GDM1 (cell line): ENCODE results near the gene PARD6B.
"Not testable (repeated sequence)": the region's sequence is repeated elsewhere in the genome, so short reads cannot be mapped to it uniquely, and the experiment has no call there.

Experiments
- DNase-seq: peaks from one replicate; lab custom pipeline; 2025; lab: John Stamatoyannopoulos, UW

PARD6B gene

DNA sequence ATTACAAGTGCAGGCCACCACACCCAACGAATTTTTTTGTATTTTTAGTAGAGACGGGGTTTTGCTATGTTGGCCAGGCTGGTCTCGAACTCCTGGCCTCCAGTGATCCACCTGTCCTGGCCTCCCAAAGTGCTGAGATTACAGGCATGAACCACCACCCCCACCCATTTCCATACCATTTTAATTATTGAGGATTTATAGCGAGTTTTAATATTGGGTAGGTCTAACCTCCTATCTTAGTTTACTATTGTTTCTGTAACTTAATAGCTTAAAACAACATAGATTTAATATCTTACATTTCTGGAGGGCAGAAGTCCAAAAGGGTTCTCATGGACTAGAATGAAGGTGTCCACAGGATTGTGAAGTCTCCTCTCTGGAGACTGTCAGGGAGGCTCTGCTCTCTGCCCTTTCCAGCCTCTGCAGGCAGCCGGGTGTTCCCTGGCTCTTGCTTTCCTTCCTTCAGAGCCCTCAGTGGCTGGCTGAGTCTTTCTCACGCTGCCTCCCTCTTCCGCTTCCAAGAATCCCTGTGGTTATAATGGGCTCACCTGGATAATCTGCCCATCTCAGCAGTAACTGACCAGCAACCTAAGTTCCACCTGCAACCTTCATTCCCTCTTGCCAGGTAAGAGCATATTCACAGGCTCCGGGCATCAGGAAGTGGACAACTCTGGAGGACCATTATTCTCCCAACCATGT lies 44.9 kb downstream of the PARD6B start:
- no peak for DNase-seq

- no peak for DNase-seq
Measured at GRCh38 chr20:50777373-50777772, 46.0 kb downstream of the PARD6B start.

GRCh38 chr20:50778994-50779393 lies 47.6 kb downstream of the PARD6B start:
- not testable (repeated sequence) for DNase-seq

DNA sequence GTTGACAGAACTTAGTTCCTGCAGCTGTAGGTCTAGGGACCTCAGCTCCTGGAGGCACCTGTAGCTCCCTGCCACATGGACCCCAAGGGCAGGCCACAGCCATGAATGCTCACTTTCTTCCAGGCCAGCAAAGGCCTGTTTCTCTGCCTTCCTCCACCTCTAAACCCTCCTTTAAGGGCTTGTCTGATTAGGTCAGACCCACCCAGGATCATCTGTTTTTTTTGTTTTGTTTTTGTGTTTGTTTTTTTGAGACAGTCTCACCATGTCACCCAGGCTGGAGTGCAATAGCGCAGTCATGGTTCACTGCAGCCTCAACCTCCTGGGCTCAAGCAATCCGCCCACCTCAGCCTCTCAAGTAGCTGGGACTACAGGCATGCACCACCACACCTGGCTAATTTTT lies 52.0 kb downstream of the PARD6B start:
- no peak for DNase-seq

DNA sequence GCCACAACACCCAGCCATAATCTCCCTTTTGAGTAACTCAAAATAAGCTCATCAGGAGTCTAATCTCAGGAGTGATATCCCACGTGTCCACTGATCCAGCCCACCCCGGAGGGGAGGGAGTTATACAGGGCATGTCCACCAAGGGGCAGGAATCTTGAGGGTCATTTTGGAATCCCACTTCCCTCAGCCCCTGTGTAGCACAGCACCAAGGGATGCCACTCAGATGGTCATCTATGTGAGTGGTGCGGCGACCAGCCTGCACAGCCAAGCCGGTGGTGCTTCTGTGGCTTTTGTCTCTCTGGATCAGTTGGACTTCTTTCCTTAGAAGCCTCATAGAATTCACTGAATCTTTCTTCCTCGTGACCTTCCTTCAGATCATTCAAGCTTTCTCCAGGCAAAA lies 52.5 kb downstream of the PARD6B start:
- DNase-seq, result no peak

- DNase-seq, result no peak
Measured at GRCh38 chr20:50784464-50784863, 53.1 kb downstream of the PARD6B start.

GRCh38 chr20:50786703-50787102 lies 55.3 kb downstream of the PARD6B start:
- no peak for DNase-seq

GRCh38 chr20:50787181-50787580 lies 55.8 kb downstream of the PARD6B start:
- no peak for DNase-seq

GRCh38 chr20:50788045-50788991 lies 56.9 kb downstream of the PARD6B start:
- DNase-seq, result no peak

- DNase-seq, result no peak
Measured at GRCh38 chr20:50789968-50790650, 58.7 kb downstream of the PARD6B start.

DNA sequence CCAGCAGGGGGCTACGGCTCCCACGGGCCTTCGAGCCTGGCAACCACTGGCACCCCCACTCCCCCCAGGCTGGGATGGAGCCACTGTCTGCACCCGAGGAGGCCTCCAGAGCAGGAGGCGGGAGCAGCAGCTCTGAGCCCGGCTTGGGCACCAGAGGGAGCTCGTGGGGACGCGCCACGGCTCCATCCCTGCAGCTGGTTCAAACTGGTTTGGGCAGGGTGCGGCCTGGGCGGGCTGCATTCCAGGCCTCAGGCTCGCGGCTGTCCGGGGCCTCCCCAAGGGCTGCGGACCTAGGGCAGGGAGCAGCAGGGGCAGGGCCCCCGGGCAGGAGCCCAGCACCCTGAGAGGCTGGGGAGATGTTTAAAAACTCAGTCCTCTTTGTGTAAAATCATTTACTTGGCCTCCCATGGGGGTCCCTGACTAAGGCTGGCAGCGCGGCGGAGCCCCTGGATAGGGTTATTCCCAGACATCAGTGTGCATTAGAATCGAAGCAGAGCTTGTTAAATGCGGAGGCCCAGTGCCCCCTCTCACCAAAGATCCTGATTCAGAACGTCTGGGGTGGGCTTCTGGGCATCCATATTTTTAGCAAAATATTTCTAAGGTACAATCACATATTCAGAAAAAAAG lies 59.4 kb downstream of the PARD6B start:
- DNase-seq, result peak; percentile 84

DNA sequence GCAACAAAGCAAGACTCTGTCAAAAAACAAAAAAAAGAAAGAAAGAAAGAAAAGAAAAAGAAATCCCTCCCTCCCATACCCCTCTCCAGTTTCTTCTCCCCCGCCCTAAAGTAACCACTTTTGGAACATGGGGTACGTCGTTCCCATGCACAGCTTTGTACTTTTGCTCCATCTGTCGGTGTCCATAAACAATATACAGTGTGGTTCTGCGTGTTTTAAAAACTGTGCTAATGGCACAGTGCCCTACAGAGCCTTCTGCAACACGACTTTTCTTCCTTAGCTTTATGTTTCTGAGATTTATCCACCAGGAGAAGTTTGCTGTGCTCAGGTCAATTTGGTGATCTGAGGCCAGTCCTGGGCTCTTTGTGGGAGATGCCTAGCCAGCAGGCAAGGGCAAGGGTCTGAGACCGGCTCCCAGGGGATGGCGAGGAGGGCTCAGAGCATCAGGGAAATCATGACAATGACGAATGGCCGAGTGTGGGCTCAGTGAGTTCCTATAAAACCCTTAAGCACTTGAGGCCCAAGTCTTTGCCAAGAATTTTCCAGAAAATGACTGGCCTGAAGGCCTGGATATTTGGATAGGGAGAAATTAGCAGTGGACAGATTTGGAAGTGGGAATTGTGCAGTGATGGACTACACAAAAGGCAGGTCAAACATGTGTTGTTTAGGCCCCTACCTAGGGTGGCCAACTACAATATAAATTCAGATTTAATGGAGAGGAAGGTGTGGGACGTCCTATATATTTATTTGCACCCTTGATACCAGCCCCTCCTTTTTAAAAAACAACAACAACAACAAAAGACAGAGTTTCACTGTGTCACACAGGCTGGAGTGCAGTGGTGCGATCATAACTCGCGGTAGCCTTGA lies 61.6 kb downstream of the PARD6B start:
- no peak for DNase-seq

DNA sequence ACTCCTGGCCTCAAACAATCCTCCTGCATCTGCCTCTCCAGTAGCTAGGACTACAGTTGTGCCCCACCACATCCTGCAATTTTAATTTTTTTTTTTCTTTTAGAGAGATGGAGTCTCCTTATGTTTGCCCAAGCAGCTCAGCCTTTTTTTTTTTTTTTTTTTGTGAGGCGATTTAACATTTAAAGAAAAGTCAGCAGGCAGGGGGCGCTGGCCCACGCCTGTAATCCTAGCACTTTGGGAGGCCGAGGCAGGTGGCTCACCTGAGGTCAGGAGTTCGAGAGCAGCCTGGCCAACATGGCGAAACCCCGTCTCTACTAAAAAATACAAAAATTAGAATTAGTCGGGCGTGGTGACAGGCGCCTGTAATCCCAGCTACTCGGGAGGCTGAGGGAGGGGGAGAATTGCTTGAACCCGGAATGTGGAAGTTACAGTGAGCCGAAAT lies 62.2 kb downstream of the PARD6B start:
- DNase-seq, result peak; percentile 9

DNA sequence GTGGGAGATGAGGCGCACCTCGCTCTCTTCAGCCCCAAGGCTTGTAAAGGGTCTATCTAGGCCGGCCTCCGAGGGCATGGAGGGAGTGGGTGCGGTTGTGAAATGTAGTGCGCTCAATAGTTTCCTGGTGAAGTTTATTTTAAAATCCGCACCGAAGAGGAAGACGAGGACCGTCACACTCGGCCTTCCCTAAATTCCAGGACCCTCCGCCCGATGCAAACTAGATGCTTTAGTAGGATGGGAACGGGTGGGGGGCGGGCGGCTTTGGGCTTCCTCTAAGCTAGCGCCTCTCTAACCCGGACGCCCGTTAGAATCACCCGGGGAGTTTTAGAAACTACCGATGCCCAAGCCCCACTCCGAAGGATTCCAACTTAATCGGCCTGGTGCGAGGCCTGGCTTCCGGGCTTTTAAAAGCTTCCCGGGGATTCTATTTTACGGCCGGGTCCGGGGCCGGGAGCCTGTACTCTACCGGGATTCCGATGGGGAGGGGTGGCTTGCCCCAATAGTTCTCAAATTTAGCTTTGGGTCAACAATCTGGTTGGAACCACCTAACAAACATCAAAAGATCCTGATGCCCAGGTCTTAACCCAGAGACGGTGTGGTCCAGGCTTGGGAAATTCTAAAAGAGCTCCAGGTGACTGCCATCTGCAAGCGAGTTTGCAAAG lies 62.9 kb downstream of the PARD6B start:
- no peak for DNase-seq

GRCh38 chr20:50794846-50795634 lies 63.7 kb downstream of the PARD6B start, which contains the start of gene BCAS4:
Gene BCAS4, plus strand, starts transcription at chr20:50795061. Its CDS starts 23 bp downstream, at chr20:50795084.
- DNase-seq, result peak; percentile 77

DNA sequence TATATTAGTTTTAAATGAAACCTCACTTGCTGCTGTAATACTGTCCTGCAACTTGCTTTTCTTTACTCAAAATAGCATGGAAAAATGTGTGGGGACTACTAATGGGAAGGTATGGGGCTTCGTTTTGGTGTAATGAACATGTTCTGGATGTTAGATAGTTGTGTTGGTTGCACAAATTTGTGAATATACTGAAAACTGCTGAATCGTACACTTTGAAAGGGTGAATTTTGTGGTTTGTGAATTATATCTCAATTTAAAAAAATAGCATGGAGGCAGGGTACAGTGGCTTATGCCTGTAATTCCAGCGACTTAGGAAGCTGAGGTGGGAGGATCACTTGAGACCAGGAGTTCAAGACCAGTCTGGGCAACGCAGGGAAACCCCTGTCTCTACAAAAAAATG lies 65.8 kb downstream of the PARD6B start:
- DNase-seq, result no peak

GRCh38 chr20:50798650-50799049 lies 67.3 kb downstream of the PARD6B start:
- no peak for DNase-seq

DNA sequence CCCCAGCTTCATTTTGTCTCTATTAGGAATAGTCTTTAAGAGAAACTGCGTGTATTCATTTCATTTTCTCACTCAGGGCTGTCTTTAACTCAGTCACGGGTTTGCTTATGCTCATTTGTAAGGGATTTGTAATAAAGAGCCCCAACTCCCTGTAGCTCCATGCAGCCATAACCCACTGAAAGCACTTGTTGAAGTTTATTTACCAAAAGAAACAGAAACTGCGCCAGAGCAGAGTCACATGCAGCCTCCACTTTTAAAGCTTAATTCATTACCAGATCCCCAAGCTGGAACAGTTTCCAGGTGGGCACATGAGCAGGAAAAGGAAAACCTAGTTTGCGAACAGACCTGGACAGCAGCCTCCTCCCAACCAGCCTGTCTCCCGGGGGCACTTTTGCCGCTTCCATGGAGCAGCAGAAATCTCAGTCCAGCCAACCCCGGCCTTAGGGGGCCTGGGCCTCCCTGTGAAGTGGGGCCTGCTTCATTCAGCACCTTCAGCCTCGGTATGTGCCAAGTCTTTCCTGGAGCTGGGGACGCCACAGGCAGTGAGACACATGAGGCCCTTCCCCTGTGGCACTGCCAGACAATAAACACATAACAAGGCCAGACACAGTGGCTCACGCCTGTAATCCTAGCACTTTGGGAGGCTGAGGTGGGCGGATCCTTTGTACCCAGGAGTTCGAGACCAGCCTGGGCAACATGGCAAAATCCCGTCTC lies 68.0 kb downstream of the PARD6B start:
- DNase-seq, result no peak
